Measurements from ENCODE around the gene MAEA.

DNA sequence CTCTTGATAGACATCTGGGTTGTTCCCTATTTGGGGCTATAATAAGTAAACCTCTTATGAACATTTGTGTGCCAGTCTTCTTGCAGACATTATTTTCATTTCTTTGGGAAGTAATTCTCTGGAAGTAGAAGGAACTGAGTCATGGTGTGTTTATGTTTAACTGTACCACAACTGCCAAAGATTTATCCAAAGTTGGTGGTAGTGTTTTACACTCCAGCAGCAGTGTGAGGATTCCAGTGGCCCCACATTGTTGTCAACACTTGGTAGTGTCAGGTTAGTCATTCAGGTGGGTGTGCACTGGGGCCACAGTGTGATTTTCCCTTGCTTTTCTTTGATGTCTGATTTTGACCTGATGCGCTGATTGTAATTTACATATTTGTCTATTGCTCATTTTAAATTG lies 52.3 kb downstream of the MAEA start:
- TF ChIP-seq POLR2A (IDR thresholded peaks at IDR 0.05; ENCODE audit: low read depth, low read length) (no peak), CREB1 (IDR thresholded peaks at IDR 0.05; ENCODE audit: low read depth) (no peak), SIX5 (IDR thresholded peaks at IDR 0.05; ENCODE audit: low read depth, low read length, severe bottlenecking) (no peak), FOXM1 (IDR thresholded peaks at IDR 0.05; ENCODE audit: low read depth, low read length) (no peak), IKZF1 (conservative IDR thresholded peaks at IDR 0.05) (no peak), STAT3 (IDR thresholded peaks at IDR 0.05; ENCODE audit: low read depth, low read length) (no peak), SPI1 (IDR thresholded peaks at IDR 0.05; ENCODE audit: borderline replicate concordance, insufficient read depth, low read depth, low read length) (no peak)
- TF ChIP-seq, protein P1, sequence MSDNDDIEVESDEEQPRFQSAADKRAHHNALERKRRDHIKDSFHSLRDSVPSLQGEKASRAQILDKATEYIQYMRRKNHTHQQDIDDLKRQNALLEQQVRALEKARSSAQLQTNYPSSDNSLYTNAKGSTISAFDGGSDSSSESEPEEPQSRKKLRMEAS (IDR thresholded peaks at IDR 0.05; ENCODE audit: low read depth, low read length) = no peak

All from GM12878 (cell line).